Kidney capillary endothelial cell (primary cell): ENCODE data around the gene SORCS1.

Experiments
- DNase-seq: peaks from one replicate; pipeline ENCODE4 v3.0.0-alpha.2; 2018; ENCODE audit warnings: low spot score

The SORCS1 gene

DNA sequence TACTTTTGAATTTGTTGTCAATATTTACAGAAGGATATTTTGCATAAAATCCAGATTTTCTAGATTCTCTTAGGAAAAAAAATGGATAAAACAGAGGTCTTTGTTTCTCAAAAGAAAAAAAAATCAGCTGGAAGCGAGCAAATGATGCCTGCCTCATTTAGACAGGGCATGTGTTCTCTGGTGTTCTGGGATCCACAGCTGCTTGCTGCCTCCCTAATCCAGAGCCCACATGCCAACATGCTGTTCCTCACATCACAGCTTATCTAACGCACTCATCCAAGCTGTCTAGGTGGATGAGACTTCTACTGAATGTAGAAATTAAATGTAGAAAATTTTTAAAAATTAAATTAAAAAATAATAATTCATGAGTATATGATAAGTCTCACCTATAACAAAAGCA, 630.1 kb downstream of the SORCS1 start:
- DNase-seq: no peak

DNA sequence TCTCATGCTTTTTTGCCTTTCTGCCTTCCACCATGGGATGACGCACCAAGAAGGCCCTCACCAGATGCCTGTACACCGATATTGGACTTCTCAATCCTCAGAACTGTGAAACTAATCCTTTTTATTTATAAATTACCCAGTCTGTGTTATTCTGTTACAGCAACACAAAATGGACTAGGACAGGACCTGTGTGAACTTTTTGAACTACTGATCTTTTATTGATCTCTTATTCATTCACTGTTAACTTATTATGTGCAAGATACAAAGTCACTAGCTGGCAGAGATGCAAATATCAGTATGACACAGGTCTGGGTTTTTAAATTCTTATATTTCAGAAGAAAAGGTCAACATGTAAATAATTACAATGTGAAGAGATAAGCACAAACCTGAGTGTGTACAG, 635.8 kb downstream of the SORCS1 start:
- DNase-seq: no peak

DNA sequence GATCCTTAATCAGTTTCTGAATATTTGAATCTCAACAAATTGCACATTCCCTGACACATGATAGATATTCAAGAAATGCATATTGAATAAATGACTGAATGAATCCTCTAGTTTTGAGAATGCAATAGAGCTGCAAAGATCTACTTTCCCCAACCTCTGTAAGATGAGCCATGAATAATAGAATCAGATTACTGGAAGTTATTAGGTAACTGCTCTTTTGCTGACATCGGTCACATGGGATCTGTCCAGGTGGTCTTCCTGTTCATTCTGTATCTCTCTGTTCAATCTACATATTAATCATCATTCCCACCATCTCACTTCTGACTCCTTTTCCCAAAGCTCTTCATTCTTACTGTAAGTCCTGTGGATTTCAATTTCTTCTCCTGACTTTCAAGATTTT, 638.7 kb downstream of the SORCS1 start:
- DNase-seq: no peak
